GM12865 (cell line): Measurements from ENCODE around the gene C1orf167.

Experiments
- DNase-seq: peaks from one replicate; pipeline ENCODE4 v3.0.0; 2010; ENCODE audit warnings: low read depth
- H3K4me3 ChIP-seq: 2 replicates; pipeline ENCODE4 v1.5.1; 2011; ENCODE audit warnings: mild to moderate bottlenecking, low read depth, low read length, control low read depth
- TF ChIP-seq, protein P1 (sequence below): IDR thresholded peaks from 2 replicates; pipeline ENCODE4 v1.5.1; 2011; ENCODE audit warnings: low read length, control low read depth, low read depth, inconsistent platforms; ENCODE audit not compliant: insufficient read depth; ENCODE audit errors: missing control alignments

C1orf167 gene

DNA sequence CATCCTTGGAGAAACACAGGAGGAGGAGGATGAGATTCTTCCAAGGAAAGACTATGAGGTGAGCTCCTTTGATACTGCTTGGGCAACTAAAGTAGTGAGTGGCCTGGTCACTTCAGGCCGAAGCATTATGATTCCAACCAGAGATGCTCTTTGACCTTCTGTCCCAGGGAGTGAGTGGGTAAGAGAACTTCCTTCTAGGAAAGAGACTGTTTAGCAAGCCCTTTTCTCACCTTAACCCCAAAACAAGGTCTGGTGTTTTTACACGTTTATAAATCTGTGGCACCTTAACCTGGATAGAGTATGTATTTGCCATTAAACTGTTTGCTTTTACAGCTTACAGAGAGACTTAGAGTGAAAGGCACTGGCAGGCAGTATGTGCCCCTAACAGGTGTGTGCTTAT is 45.1 kb downstream of the C1orf167 start:
- peak overlapping the region; percentile 71 for H3K4me3 ChIP-seq
- TF ChIP-seq, protein P1, sequence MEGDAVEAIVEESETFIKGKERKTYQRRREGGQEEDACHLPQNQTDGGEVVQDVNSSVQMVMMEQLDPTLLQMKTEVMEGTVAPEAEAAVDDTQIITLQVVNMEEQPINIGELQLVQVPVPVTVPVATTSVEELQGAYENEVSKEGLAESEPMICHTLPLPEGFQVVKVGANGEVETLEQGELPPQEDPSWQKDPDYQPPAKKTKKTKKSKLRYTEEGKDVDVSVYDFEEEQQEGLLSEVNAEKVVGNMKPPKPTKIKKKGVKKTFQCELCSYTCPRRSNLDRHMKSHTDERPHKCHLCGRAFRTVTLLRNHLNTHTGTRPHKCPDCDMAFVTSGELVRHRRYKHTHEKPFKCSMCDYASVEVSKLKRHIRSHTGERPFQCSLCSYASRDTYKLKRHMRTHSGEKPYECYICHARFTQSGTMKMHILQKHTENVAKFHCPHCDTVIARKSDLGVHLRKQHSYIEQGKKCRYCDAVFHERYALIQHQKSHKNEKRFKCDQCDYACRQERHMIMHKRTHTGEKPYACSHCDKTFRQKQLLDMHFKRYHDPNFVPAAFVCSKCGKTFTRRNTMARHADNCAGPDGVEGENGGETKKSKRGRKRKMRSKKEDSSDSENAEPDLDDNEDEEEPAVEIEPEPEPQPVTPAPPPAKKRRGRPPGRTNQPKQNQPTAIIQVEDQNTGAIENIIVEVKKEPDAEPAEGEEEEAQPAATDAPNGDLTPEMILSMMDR: no peak

DNA sequence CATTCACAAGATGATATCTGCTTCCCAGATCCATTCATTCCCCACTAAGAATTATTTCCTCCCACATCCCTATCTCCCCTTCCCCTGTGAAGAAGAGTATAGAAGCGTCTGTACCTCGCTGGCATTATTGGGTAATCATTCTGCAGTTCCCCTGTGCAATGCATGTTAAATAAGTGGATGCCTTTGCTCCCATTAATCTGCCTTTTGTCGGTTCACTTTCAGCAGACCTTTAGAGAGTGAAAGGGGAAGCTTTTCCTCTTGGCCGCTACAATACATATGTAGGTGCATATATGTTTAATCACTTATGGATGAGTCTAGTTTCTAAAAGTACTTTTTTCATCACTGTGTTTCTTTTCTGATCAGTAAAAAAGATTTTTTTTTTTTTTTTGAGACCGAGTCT is 51.0 kb downstream of the C1orf167 start:
- DNase-seq: no peak
- TF ChIP-seq, protein P1: no peak
- no peak overlapping the region for H3K4me3 ChIP-seq

More for the DNA sequence above, 45.1 kb downstream of the C1orf167 start:
- DNase-seq: no peak

DNA sequence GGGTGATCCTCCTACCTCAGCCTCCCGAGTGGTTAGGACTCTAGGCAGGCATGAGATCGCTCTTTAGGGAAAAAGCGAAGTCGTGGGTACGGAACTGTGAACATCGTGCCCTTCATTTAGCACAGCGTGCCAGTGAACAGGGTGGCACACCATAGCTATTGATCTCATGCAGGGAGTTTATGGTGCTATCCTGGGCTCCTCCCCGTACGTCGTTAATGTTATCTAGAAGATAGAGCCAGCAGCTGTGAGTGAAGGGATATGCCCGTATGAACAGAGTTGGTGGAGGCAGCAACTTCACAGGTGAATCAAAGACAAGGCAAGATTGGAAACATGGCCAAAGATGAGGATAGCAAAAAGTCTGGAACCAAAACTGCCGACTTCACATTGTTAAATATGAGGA is 55.2 kb downstream of the C1orf167 start:
- TF ChIP-seq, protein P1: no peak
- no peak for DNase-seq

DNA sequence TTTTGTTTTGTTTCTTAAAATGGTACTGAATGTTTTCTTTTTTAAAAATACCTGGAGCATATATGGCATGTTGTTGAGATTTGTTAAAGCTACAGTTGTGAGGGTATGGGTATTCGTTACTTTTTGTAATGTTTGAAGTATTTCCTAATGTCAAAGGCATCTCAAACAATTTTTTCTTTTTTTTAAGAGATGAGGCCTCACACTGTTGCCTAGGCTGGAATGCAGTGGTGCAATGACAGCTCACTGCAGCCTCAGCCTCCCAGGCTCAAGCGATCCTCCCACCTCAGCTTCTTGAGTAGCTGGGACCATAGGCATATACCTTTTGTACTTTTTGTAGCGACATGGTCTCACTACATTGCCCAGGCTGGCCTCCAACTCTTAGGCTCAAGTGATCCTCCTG is 60.1 kb downstream of the C1orf167 start:
- TF ChIP-seq, protein P1: no peak
- H3K4me3 ChIP-seq: no peak overlapping the region
- DNase-seq: no peak

More for the DNA sequence above, 55.2 kb downstream of the C1orf167 start:
- no peak overlapping the region for H3K4me3 ChIP-seq

DNA sequence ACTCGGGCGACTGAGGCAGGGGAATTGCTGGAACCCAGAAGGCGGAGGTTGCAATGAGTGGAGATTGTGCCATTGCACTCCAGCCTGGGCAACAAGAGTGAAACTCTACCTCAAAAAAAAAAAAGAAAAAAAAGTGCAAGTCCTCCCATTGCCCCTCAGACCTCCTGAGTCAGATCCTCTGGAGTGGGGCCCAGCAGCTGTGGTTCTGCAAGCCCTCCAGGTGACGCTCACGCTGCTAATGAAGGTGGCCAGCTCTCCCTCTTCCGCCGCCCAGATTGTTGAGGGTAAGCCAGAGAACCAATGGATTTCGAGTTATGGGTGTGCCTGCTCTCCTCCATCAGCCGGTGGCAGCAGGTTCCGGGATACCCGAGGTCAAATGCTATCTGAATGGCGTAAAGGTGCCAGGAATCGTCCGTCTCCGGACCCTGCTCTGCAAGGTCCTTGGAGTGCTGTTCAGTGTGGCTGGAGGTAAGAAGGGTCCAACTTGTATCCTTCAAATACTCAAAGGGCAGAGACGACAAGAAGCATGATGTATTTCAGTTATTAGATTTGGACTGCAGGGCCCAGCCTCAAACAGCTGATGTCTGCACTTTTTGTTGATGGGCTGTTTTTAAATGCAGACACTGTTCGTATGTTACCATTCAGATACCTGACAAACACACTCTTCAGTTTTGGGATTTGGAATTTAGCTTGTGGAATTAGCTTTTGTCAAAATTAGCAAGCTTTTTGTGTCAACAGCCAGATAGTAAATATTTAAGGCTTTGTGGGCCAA is 61.6 kb downstream of the C1orf167 start:
- no peak overlapping the region for H3K4me3 ChIP-seq
- TF ChIP-seq, protein P1: no peak
- DNase-seq: no peak

DNA sequence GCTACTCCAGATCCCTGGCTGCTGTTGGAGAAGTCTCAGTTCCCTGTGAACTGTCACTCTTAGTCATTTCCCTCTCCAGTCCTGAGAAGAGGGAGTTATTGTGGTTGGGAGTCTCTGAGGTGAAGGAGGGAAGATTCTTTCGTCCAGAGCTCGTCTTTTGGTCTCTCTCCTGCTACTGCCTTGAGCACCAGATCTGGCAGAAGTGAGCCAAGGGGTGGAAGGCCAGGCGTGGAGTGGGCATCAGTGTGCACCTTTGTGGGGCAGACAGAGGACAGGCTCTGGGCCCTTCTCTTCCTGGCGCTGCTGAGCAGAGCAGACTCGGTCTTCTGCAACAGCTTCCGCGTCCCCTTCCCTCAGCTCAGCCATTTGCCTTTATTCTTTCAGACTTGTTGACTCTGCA is 63.1 kb downstream of the C1orf167 start:
- no peak for DNase-seq
- TF ChIP-seq, protein P1: no peak
- no peak overlapping the region for H3K4me3 ChIP-seq

DNA sequence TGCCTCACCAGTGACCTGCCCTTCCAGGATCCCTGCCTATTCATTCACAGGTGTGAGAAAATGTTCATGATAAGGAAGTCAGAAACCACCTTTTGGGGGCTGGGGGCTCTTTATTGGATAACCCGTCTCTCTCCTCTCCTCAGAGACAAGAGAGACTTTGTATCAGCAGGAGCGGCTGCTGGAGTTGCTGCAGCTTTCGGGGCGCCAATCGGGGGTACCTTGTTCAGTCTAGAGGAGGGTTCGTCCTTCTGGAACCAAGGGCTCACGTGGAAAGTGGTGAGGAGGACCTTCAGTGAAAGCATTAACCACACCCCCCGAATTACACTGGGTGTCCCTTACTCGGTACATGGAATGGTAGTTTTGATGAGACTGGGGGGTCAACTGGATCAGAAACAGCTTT is 65.0 kb downstream of the C1orf167 start:
- H3K4me3 ChIP-seq: no peak overlapping the region
- no peak for DNase-seq
- TF ChIP-seq, protein P1: no peak
